GM19043 (cell line): ENCODE data around the gene SPSB2.

ENCODE experiments used
- ATAC-seq: cut with Tn5 transposase; IDR thresholded peaks from one replicate; pipeline ENCODE4 v1.9.1; 2021; ENCODE audit warnings: low read depth; ENCODE audit not compliant: unreplicated experiment

Gene SPSB2

DNA sequence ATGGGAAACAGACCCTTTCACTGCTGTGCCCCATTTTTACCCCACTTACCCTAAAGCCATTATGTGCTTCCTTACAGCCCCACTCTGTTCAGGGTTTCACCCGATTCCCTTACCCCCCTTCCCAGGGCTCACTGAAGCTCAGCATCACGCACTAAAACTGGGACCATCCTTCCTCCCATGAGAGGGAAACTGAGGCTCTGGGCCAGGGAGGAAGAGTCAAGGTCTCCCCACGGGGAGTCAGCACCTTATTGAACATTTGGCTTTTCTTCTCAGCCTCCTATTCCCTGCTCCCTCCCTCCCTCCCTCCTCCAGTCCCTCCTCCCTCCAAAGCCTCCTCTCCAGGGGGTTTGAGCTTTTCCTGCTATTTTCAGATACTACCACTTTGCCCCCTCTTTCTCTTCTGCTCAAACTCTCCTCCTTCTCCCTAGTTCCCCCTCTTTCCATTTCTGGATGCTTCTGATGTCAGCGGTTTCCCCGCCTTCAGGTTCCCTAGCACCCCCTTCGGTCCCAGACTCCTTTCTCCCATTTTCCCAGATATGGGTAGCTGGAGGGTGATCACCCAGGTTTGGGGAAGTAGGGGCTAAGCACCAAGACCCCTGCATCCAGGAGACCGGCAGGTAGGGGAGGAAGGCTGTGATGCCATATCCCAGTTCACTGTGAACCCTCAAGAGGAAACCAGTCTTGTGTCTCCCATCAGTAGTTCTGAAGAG, 50.5 kb downstream of the SPSB2 start:
- ATAC-seq: no peak

GRCh38 chr12:6821591-6822425, 51.3 kb downstream of the SPSB2 start, which contains the start of gene GPR162:
Gene GPR162 (plus strand): TSS chr12:6821821. CDS start chr12:6823899, 2,078 bp downstream.
- no peak for ATAC-seq
